SU-DHL-6 (cell line): Measurements from ENCODE around the gene NFIX.

Experiments
- CTCF ChIP-seq: fragments of 200-600 bp; sonication (generic); IDR thresholded peaks from one replicate; pipeline ENCODE4 v1.5.1; 2017; ENCODE audit warnings: antibody characterized with exemption, mild to moderate bottlenecking, low read length, moderate library complexity; ENCODE audit not compliant: insufficient read depth, poor library complexity, severe bottlenecking
- EZH2phosphoT487 ChIP-seq: fragments of 200-600 bp; sonication (generic), shearing (Covaris generic); conservative IDR thresholded peaks from 2 replicates; pipeline ENCODE4 v1.6.1; 2018; ENCODE audit warnings: mild to moderate bottlenecking, antibody characterized with exemption, low read length, moderate library complexity, mixed read lengths

- no peak for TF ChIP-seq CTCF
- TF ChIP-seq EZH2phosphoT487 = no peak
Measured at GRCh38 chr19:12975221-12975741, 20.0 kb upstream of the NFIX start.
